ENCODE results near the gene FAM107B.
"Not testable (repeated sequence)": the region's sequence is repeated elsewhere in the genome, so short reads cannot be mapped to it uniquely, and the experiment has no call there.

The FAM107B gene

DNA sequence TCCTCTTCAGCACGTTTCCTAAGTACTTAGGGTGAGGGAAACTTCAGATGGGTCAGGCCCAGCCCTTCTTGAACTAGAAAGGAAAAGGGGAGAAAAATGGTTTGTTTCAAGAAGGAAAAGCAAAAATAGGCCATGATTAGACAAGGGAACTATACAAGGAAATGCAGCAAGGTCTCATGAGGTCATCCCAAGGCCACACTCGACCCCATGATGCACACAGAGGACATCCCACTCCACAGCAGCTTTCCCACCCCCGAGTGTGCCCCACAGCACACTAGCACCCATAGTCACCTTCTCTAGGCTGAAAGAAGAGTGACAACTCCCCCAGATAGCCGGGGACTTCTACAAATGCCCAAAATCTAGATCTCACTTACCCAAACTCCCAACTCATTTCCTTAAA lies 173.4 kb downstream of the FAM107B start:
- no peak for DNase-seq (ENCODE audit: low spot score)

DNA sequence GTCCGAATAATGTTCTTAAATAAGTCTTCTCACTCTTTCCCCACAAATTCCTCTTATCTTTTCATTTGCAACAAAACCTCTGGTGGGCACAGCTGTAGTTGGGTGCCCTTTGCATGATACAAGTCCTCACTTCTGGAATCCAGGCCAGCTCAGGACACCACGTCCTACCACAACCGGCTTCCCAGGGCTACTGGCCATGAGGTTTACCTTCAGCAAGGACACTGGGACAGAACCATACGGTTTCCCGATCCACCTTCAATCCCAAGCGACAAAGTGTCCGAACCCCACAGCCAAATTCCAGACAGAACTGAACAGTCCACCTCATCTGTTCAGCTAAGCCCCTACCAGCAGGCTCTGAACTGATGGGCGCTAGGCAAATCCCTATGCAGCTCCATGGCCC lies 174.6 kb downstream of the FAM107B start:
- DNase-seq (ENCODE audit: low spot score): no peak

DNA sequence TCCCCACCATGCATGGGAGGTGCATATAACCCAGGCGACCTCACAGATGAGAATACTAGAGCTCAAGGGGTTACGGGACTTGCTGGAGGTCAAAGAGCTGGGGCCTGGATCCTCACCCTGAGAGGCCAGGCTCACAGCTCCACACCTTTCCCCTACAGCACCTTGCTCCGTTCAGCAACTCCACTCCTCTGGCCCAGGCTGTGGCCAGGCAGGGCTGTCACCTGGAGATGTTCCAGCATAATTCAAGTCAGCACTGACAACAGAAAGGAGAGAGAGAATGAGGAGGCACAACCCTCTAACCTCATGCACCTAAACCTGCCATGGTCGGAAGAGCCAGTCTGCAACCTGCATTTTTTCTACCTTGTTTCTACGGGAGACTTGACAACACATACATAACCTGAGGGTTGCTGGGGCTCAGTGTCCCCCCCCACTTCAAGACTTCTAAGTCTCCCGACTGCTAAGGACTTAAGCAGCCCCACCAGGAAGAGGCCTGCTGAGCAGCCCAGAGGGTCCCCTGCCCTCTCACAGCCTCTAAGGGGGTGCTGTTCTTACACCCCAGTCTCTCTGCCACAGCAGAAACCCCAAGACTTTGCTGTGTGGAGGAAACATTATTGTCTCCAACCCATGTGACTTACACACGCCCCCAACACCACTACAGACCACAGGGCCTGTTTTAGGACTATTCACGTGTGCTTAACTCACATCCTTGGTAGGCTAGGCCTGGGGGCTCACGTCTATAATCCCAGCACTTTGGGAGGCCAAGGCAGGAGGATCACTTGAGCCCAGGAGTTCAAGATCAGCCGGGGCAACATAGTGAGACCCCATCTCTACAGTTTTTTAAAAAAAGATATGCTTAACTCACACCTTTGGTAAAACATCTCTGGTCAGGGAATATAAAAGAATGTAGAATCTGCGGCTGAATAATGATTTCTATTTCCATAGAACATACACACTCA lies 175.6 kb downstream of the FAM107B start:
- no peak for DNase-seq (ENCODE audit: low spot score)

DNA sequence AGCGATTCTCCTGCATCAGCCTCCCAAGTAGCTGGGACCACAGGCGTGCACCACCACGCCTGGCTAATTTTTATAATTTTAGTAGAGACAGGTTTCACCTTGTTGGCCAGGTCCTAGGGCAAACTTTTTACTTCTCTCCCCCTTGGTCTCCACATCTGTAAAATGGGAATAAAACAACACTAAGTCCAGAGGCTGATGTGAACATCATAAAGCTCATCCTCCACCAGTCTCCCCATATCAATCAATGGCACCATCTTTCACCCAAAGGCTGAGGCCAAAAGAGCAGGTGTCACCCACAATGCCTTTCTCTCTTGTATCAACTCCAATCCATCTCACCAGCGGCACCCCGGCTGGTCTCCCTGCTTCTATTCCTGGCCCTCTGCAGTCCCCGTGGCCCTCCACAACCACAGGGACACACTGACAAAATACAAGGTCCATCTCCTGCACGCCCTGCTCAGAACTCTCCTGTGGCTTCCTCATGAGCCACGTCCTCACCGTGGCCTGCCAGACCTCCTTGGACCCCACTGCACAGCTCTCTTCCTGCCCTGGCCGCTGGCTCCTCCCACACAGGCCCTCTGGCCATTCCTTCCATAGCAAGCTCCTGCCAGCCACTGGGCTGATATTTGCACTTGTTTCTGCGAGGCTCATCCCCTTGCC lies 179.0 kb downstream of the FAM107B start:
- no peak for DNase-seq (ENCODE audit: low spot score)

DNA sequence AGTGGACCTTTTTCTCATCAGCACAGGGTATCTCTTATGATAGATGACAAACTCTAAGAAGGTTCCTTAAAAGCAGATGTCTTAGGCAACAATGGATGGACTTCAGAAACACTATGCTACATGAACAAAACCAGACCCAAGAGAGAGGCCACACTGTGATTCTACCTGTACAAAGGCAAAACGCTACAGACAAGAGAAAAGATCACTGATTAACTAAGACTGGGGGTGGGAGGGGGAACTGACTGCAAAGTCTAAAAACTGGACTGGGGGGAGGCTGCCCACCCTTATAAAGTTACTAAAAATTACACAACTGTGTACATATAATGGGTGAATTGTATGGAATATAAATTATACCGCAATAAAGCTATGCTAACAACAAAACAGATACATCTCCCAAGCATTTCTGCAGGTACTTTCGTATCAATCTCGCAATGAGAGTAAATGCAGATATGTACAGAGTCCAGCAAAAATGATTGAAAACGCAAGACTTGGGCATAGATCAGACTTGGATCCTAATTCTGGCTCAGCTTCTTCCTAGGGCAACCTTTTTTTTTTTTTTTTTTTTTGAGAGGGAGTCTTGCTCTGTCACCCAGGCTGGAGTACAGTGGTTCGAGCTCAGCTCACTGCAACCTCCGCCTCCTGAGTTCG lies 179.7 kb downstream of the FAM107B start:
- no peak for DNase-seq (ENCODE audit: low spot score)

DNA sequence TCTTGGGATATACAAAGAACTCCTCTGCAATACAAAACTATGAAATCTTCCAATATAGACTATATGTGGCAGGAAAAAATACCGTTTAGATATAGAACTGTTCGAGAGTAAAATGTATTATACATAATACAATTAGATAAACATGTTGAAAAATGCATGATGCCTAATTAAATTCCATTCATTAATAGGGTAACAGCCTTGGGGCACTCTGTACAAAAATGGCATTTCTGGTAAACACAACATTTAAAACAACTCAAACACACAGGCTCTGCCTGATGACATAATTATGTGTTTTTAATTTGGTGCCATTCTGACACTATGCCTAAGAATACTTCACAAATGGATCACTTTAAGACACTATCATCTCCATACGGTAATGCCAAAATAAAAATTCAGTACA lies 180.9 kb downstream of the FAM107B start:
- no peak for DNase-seq (ENCODE audit: low spot score)

DNA sequence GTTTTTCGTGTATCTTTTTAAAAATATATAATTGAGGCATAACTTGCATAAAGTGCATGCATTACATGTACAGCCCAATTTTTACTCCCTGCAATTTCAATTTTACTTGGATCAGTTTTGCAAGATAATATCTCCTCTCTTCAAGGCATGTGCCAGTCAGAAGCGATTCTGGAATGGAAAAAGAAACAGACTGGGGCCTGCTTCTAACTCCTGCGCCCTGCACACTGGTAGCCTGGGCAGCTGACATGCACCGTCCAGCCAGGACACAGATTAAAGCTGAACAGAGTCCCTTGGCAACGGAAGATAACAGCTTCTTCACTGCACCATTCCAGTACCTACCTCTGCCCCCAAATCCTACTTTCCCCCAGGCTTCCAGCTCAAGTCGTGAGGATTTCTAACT lies 182.1 kb downstream of the FAM107B start:
- no peak for DNase-seq (ENCODE audit: low spot score)

DNA sequence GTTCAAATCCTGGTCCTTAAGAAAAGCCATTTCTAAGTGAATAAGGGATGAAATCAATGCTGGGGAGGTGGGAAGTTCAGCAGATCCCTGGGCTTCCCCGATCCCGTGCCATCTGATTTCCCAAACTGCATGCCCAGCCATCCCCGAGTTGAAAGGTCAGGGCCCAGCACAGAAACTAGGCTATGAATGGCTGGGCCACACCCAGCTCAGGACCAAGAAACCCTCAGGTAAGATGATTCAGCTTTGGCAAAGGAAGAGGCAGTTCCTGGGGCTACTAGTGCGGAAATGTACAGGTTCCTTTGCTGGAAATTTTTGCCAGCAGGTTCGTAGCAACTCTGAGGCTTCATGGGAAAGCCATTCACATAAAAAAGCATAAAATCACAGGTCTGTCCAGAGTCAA lies 182.7 kb downstream of the FAM107B start:
- DNase-seq (ENCODE audit: low spot score): peak; percentile 43

DNA sequence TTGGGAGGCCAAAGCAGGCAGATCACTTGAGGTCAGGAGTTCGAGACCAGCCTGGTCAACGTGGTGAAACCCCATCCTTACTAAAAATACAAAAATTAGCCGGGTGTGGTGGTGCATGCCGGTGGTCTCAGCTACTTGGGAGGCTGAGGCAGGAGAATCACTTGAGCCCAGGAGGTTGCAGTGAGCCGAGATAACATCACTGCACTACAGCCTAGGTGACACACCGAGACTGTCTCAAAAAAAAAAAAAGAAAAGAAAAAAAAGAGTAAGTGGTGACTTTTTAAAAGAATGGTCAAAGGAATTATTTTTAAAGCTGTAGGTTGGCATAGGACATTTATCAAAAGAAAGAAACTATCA lies 185.8 kb downstream of the FAM107B start:
- DNase-seq (ENCODE audit: low spot score): not testable (repeated sequence)

DNA sequence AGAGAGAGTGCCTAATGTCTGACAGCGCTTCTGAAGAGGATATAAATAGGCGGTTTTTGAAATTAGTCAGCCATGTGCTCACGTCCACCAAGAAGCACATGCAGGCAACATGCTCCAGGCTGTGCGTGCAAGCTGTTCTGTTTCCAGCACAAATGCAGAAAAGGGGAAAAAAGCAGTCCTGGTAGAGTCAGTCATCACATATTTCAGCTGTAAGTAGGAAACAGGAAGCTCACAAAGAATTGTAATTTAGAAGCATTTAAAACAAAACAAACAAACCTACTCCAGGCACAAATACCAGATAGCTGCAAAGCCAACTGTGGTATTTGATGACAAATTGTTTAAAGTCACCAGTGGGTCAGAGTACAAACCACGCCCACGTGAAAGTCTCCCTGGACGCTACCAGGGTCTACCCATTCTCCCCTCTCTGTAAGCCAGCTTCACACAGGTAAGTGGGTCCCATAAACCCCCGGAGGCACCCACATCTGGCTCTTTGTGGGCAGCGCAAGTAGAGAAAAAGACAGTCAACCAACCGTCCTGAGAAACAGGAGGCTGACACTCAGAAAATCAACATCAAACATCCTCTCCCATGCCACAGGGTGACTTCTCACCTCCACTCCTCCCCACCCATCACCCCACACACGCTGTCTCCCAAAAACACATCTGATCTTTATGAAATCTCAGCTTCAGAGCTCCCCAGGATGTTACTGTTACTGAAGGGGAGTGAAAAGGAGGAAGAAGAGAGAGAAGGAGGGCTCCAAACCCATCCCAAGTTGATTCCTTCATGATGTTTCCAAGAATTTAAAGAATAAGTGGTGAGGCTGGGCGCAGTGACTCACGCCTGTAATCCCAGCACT lies 186.4 kb downstream of the FAM107B start:
- peak; percentile 80 for DNase-seq (ENCODE audit: low spot score)

DNA sequence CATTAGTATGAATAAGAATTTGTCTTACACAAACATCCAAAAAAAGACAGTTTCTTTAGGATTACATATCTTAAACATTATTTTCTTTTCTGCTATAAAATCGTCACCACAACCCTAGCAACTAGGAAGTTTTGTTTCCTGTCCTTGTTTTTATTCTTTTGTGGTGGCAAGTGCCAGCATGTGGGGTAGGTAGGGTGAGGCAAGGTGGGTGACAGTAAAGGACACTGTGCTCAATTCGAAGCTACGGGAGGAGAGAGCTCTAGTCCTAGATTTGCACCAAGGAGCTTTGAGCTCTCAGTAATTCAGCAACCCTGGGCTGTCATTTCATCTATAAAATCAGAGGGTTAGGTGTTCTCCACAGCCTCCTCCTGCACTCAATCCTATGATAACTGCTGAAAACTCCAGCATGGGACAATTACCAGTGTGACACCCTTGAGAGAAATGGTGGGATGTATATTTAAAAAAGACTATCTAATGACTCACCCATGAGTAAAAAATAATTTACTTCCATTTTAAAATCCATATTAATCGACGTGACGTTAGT lies 187.1 kb downstream of the FAM107B start:
- no peak for DNase-seq (ENCODE audit: low spot score)

DNA sequence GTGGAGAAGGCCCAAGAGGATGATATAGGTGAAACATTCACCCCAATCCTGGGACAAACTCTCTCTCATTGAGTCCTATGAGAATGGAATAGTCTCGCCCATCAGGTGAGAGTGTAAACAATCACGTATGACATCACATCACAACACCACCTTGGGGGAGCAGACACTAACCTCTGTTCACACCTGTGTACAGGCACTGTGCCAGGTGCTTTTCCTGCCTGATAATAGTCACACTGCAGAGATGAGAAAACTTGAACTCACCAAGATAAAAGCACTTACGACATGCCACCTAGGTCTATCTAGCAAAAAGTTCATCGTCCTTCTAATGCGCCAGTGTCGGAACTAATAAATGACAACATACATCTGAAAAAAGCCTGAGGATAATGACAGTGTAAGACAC lies 187.8 kb downstream of the FAM107B start:
- no peak for DNase-seq (ENCODE audit: low spot score)

DNA sequence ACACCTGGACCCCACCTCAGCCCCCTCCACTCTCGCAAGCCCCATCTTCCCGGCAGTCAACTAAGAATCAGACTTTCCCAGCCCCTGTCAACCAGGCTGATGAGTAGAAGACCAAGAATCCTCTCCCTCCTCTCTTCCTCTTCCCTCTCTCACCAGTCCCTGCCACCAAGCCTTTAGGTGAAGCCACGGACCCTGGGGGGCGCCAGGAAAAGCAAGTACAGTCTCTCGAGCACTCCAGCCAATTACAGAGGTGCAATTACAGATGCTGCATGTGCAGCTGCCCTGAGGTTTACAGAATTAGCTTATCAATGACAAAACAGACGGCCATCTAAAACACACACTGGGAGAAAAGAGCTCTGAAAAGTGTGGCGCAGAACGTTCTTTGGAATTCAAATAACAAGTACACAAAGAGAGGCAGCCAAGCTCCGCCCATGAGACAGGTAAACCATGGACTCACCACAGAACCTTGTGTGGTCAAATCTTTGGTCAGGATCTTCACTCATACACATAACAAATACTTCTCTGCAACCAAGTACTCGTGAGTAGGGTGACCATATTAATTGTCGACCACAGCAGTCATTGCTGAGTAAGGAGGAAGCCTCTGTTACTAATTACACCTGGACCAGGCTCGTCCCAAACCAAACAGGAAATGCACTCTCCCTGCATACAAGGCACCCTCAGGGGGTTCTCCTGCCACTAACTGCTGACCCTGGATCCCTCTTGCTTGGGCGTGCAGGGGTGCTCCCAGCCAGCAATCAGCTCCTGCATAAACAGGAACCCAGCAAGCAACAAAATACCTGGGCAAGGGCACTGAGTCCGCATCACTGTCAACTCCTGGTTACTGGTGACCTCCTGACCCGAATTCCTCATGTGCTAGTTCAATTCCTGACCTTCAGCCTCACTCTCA lies 189.2 kb downstream of the FAM107B start:
- peak; percentile 83 for DNase-seq (ENCODE audit: low spot score)

DNA sequence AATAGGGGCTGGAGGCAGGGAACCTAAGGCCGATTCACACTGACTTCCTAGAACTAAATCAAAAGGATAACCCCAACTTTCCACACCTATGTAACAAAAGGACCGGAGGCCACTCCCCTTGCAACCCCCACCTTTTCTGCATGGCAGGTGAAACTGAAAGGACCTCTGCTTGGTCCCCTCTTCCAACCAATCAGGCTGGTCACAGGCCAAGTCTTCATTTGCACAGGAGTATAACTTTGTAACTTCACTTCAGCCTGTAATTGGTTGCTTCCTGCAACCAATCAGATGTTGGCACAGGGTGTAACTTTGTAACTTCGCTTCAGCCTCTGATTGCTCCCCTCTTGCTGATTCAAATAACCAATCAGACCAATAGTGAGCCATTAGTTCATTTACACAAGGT lies 190.0 kb downstream of the FAM107B start:
- DNase-seq (ENCODE audit: low spot score): no peak

DNA sequence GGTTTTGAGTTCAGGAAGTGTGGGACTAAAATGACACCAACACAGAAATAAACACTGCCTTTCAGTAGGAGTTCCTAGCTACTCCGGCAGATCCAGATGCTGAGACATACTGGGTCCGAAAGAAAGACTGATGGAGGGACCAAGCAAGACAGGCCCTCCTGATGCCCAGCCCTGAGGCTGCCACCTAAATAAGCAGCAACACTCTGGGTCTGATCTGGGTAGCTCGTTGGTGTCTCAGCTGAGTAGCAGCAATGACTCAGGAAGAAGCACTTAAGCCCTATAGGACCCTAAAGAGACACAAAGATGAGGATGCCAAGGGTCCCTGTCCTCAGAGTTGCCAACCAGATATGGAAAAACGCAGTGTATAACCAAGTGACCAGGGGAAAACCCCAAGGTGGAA lies 190.7 kb downstream of the FAM107B start:
- no peak for DNase-seq (ENCODE audit: low spot score)

DNA sequence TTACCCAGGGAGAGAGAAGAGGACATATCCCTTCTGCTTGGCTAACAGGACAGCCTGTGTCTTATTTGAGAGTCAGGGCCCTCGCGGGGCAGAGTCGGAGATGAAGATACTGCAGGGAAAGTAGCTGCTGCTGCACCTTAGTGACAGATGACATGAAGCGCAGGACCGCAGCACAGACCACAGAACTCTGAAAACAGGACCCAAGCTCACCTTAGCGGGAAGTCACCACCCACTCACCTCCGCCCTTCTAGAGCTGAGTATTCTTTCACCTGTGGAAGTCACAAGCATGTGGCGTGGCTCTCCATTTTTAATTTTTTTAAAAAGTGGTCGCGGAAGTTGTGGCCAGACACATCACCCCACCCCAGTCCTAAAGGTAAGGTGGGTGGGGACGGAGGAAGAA lies 191.4 kb downstream of the FAM107B start:
- DNase-seq (ENCODE audit: low spot score): no peak

DNA sequence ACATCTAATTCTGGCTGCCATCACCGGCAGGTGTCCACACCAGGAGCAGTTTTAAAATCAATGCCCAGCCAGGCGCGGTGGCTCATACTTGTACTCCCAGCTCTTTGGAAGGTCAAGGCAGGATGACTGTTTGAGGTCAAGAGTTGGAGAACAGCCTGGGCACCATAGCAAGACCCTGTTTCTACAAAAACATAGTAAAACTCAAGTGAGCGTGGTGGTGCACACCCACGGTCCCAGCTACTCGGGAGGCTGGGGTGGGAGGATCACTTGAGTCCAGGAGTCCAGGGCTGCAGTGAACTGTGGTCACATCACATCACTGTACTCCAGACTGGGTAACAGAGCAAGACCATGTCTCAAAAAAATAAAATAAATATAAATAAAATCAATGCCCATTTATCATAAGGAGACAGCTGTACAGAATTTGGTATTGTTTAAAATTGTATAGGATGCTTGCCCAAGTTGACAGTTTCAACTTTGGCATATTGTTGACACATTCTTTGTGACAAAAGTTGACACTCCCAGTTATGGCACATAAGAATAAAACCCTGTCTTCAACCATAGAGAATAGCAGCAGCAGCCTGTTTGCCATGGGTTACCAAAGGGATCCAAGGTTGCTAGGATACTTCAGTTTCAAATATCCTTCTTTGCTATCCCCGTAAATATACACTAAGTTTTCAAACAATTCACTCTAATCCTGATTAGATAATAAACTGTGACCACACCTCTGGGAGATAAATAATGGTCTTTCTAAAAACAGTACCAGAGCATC lies 193.0 kb downstream of the FAM107B start:
- no peak for DNase-seq (ENCODE audit: low spot score)

DNA sequence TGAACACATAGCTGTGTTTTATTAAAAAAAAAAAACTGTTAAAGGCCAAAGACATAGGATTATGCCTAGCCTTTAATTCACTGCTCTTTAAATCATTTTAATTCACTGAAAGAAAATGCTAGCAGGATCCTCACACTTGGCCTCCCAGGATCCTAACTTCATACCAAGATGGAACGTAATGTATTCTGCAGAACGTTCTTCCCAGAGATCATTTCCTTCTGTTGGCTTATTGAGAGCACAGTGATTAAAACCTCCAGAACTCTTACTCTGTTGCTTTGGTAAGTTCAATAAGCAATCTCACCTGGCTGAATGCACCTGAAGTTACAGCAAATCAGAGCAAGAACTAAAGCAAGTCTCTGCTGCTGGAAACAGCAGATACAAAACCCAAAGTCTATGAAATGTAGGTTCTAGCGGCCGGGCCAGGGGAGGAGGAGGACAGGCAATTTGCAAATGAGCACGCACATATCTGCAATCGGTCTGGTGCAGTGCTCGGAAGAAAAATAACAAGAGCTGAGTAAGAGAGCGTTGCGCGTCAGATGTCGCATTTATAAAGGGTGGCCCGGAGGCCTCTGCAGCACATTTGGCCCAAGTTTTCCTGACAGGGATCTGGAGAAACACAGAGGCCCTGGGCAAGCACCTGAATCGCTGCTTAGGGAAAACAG lies 193.9 kb downstream of the FAM107B start:
- no peak for DNase-seq (ENCODE audit: low spot score)

DNA sequence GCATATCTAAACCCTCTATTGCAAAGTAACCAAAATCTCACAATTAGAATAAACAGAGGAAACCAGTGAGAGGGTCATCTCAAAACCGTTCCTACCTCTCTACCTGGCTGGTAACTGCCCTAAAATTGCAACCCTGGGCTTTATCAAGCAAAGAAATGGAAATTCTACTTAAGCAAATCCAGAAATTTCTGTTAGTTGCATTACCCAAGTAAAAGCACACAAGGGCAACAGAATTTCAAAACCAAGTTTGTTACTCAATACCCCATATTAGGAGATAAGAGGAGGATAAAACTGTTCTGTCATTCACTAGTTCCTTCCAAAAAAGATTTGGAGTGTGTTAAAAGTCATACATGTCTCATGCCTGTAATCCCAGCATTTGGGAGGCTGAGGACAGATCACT lies 195.3 kb downstream of the FAM107B start:
- no peak for DNase-seq (ENCODE audit: low spot score)
